ENCODE data around the gene BGN. TPM values are rescaled to one million over a fixed set of nuclear protein-coding genes. Genes with fewer than 3 reads are reported as not detected.

The BGN gene
- total RNA-seq, 1 donor from 2014 or later, result 0.98 TPM

DNA sequence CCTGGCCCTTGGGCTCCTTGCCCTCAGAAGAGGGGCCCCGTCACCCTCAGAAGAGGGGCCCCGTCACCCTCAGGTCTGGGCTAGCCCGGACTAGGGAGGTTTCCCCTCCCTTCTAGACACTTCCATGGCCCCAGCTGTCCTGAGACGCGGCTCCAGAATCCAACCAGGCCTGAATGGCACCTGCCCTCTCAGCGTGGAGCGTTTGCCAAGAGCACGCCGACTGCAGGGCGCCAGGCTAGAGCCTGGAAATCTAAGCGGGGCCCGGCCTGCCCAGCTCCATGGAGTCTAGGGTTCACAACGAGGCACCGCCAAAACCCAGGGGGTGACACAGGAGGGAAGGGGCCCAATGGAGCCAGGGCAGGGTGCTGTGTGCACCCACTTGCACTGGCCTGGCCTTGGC lies 14.8 kb downstream of the BGN start:
- peaks cover 4% of the 10 kb centered on the region for H3K9me3 Mint-ChIP-seq (ENCODE audit: low read depth)
- H3K4me3 Mint-ChIP-seq (ENCODE audit: low read depth), result no peak overlapping the region
- no peaks in the 10 kb centered on the region for H3K27me3 Mint-ChIP-seq
- no peaks in the 10 kb centered on the region for H3K36me3 Mint-ChIP-seq (ENCODE audit: insufficient read depth)
- H3K4me1 Mint-ChIP-seq (ENCODE audit: low read depth), result no peaks in the 10 kb centered on the region
- no peak overlapping the region for H3K27ac Mint-ChIP-seq
- DNase-seq (ENCODE audit: low spot score, unreplicated experiment), result no peak
- TF ChIP-seq, protein P1, sequence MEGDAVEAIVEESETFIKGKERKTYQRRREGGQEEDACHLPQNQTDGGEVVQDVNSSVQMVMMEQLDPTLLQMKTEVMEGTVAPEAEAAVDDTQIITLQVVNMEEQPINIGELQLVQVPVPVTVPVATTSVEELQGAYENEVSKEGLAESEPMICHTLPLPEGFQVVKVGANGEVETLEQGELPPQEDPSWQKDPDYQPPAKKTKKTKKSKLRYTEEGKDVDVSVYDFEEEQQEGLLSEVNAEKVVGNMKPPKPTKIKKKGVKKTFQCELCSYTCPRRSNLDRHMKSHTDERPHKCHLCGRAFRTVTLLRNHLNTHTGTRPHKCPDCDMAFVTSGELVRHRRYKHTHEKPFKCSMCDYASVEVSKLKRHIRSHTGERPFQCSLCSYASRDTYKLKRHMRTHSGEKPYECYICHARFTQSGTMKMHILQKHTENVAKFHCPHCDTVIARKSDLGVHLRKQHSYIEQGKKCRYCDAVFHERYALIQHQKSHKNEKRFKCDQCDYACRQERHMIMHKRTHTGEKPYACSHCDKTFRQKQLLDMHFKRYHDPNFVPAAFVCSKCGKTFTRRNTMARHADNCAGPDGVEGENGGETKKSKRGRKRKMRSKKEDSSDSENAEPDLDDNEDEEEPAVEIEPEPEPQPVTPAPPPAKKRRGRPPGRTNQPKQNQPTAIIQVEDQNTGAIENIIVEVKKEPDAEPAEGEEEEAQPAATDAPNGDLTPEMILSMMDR (IDR thresholded peaks at IDR 0.05; ENCODE audit: unreplicated experiment), result no peak

DNA sequence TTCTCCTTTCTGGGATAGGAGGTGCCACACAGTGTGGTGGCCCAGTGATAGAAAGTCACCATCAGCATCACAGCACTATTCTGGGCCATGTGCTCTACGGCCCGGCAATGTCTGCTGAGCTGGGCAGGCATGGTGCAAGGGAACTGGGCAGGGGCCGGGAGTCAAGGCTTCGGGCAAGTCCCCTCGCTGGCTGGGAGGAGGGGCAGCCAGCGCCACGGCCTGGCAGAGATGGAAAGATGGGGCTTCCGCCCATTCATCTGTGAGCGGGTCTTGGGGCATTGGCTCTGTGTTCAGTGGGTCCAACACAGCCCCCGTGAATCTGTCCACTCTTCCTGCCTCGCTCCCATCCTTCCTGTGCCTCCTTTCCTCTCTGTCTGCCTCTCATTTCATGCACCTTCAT lies 15.6 kb downstream of the BGN start:
- H3K9me3 Mint-ChIP-seq (ENCODE audit: low read depth), result peaks cover 4% of the 10 kb centered on the region
- TF ChIP-seq, protein P1 (IDR thresholded peaks at IDR 0.05; ENCODE audit: unreplicated experiment), result no peak

DNA sequence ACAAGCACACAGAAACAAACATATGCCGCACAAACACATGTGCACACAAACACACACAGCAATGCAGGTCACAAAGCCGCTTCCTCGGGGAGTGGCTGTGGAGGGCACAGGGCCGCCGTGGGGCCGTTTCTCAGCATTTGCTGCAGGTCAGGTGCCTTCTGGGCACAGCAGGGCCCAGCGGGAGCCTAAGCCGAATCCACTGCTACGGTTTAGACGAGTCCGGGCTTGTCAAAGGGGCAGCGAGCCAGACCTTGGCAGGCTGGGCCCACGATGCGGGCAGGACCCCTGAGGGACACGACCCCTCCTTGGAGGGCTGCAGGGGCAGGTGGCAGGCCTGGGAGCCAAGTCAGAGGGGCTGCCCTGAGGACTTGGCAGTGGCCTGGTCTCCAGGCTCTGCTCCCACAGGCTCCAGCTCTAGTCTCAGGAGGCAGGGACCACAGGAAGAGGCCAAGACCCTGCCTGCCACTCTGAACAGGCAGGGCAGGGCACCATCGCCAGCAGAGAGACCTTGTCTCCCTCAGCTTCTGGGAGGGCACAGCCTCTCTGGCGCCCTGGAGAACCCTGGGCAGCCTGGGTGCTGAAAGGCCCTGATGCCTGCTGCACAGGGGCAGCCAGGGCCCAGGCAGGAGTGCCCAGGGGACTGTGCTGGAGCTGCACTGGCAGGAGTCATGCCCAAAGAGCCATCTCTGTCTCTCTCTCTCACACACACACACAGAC lies 17.2 kb downstream of the BGN start:
- no peak for DNase-seq (ENCODE audit: low spot score, unreplicated experiment)
- H3K27me3 Mint-ChIP-seq, result peaks cover 13% of the 10 kb centered on the region
- H3K36me3 Mint-ChIP-seq (ENCODE audit: insufficient read depth), result peaks cover 2% of the 10 kb centered on the region
- no peak overlapping the region for H3K4me3 Mint-ChIP-seq (ENCODE audit: low read depth)
- H3K4me1 Mint-ChIP-seq (ENCODE audit: low read depth), result no peaks in the 10 kb centered on the region
- H3K27ac Mint-ChIP-seq, result no peak overlapping the region
- TF ChIP-seq, protein P1 (IDR thresholded peaks at IDR 0.05; ENCODE audit: unreplicated experiment), result no peak
- peaks cover 6% of the 10 kb centered on the region for H3K9me3 Mint-ChIP-seq (ENCODE audit: low read depth)

More for the DNA sequence above, 15.6 kb downstream of the BGN start:
- Mint-ChIP-seq H3K4me3 (ENCODE audit: low read depth) (no peak overlapping the region), H3K27ac (no peak overlapping the region), H3K27me3 (no peaks in the 10 kb centered on the region), H3K4me1 (ENCODE audit: low read depth) (no peaks in the 10 kb centered on the region), H3K36me3 (ENCODE audit: insufficient read depth) (no peaks in the 10 kb centered on the region)
- DNase-seq (ENCODE audit: low spot score, unreplicated experiment), result no peak

DNA sequence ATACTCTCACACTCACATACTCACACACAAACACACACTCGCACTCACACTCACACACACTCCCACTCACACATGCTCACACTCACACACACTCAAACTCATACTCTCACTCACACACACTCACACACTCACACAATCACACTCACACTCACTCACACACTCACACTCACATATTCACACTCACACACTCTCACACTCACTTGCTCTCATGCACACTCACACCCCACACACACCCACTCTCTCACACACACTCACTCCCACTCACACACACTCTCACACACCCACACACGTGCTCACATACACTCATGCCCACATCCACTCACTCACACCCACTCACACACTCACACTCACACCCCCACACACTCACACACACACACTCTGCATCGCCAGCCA lies 17.7 kb downstream of the BGN start:
- peaks cover 2% of the 10 kb centered on the region for H3K36me3 Mint-ChIP-seq (ENCODE audit: insufficient read depth)
- DNase-seq (ENCODE audit: low spot score, unreplicated experiment), result no peak
- peaks cover 6% of the 10 kb centered on the region for H3K9me3 Mint-ChIP-seq (ENCODE audit: low read depth)
- H3K4me1 Mint-ChIP-seq (ENCODE audit: low read depth), result no peaks in the 10 kb centered on the region
- no peak overlapping the region for H3K4me3 Mint-ChIP-seq (ENCODE audit: low read depth)
- H3K27me3 Mint-ChIP-seq, result peaks cover 15% of the 10 kb centered on the region
- TF ChIP-seq, protein P1 (IDR thresholded peaks at IDR 0.05; ENCODE audit: unreplicated experiment), result no peak
- H3K27ac Mint-ChIP-seq, result no peak overlapping the region

DNA sequence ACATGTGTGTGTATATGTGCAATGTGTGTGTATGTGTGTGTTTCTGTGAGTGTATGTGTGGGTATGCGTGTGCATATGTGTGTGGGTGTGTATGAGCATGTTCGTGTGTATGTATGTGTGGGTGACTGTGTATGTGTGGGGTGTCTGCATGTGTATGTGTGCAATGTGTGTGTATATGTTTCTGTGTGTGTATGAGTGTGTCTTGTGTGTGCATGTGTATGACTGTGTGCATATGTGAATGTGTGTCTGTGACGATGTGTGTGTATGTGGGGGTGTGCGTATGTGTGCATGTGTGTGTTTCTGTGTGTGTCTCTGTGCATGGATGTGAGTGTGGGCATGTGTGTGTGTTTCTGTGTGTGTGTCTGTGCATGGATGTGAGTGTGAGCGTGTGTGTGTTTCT lies 18.5 kb downstream of the BGN start:
- peaks cover 2% of the 10 kb centered on the region for H3K36me3 Mint-ChIP-seq (ENCODE audit: insufficient read depth)
- TF ChIP-seq, protein P1 (IDR thresholded peaks at IDR 0.05; ENCODE audit: unreplicated experiment), result no peak
- H3K4me3 Mint-ChIP-seq (ENCODE audit: low read depth), result no peak overlapping the region
- no peaks in the 10 kb centered on the region for H3K4me1 Mint-ChIP-seq (ENCODE audit: low read depth)
- peaks cover 6% of the 10 kb centered on the region for H3K9me3 Mint-ChIP-seq (ENCODE audit: low read depth)
- H3K27ac Mint-ChIP-seq, result no peak overlapping the region
- DNase-seq (ENCODE audit: low spot score, unreplicated experiment), result no peak
- H3K27me3 Mint-ChIP-seq, result peaks cover 17% of the 10 kb centered on the region

Measured in progenitor cell of endocrine pancreas (in vitro differentiated cells).